Activated CD8-positive, alpha-beta T cell treated with anti-CD3 and anti-CD28 coated beads, Interleukin-2, amount 10 ng/mL, durations not matched to agents 7 days and 5 days (primary cell): ENCODE data around the gene TMEM217. TPM values are rescaled to one million over a fixed set of nuclear protein-coding genes. Genes with fewer than 3 reads are reported as not detected.

Experiments
- ATAC-seq: fragments of 150-1000 bp; cut with Tn5 transposase; one replicate; pipeline ENCODE4 v1.10.0; 2021; ENCODE audit warnings: moderate library complexity
- CTCF ChIA-PET: fragments of 350-600 bp; sonication (Branson Sonifier 250); formaldehyde crosslinking; loops from one replicate; lab custom pipeline; 2021; ENCODE audit warnings: antibody characterized with exemption; lab: Charles Lee
- POLR2A ChIA-PET: fragments of 350-600 bp; sonication (Branson Sonifier 250); formaldehyde crosslinking; loops from one replicate; lab custom pipeline; 2021; ENCODE audit warnings: antibody characterized with exemption; lab: Charles Lee
- DNase-seq: peaks from one replicate; pipeline ENCODE4 v3.0.0-alpha.2; 2020
- H3K27ac Mint-ChIP-seq: one replicate; pipeline ENCODE4 v1.8.0; 2021; ENCODE audit warnings: mild to moderate bottlenecking, mixed read lengths
- H3K27me3 Mint-ChIP-seq: one replicate; pipeline ENCODE4 v1.8.0; 2021; ENCODE audit warnings: low read depth, mixed read lengths
- H3K36me3 Mint-ChIP-seq: one replicate; pipeline ENCODE4 v1.8.0; 2021; ENCODE audit warnings: low read depth, mixed read lengths
- H3K4me1 Mint-ChIP-seq: one replicate; pipeline ENCODE4 v1.8.0; 2021; ENCODE audit warnings: low read depth, mixed read lengths
- H3K4me3 Mint-ChIP-seq: one replicate; pipeline ENCODE4 v1.8.0; 2021; ENCODE audit warnings: mild to moderate bottlenecking, mixed read lengths
- H3K9me3 Mint-ChIP-seq: one replicate; pipeline ENCODE4 v1.8.0; 2022; ENCODE audit warnings: mixed read lengths; ENCODE audit not compliant: insufficient read depth
- total RNA-seq, 2 experiments: library from RNA; stranded (reverse); gene quantifications; one replicate each; pipeline ENCODE4 v1.2.3, GENCODE V29; 2021

Gene TMEM217
- total RNA-seq, 2 experiments from 2014 or later, result 3.1 to 3.2 TPM

DNA sequence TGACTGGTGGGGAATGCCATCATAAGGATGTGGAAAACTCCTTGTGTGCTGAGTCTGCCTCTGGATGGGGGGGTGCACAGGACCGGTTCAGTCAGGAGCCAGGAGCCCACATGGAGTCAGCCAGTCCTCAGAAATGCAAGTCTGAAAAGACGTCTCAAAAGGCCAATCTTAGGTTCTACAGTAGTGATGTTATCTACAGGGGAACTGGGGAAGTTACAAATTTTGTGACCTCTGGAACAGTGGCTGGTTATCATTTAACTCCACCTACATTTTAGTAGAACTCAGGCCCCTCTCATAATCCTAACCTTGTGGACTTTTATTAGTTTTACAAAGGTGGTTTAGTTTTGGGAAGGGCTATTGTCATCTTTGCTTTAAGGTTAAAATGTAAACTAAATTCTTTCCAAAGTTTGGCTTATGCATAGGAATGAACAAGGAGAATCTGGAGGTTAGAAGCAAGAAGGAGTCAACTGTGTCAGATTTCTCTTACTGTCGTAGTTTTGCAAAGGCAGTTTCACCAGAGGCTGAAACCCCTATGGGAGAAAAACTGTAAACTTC, 14.1 kb downstream of the TMEM217 start:
- DNase-seq (no peak), ATAC-seq (no peak)
- Mint-ChIP-seq H3K36me3 (peaks cover 2% of the 10 kb centered on the region), H3K4me1 (peaks cover 26% of the 10 kb centered on the region), H3K27ac (no peak overlapping the region), H3K27me3 (peaks cover 3% of the 10 kb centered on the region), H3K9me3 (no peaks in the 10 kb centered on the region), H3K4me3 (no peak overlapping the region)
- ChIA-PET POLR2A (interaction anchor here (0.6 kb wide), 1 partner anchor 699 kb away, joined by 3 read pairs; no protein-coding TSS in a partner anchor), CTCF (no interaction called here)

DNA sequence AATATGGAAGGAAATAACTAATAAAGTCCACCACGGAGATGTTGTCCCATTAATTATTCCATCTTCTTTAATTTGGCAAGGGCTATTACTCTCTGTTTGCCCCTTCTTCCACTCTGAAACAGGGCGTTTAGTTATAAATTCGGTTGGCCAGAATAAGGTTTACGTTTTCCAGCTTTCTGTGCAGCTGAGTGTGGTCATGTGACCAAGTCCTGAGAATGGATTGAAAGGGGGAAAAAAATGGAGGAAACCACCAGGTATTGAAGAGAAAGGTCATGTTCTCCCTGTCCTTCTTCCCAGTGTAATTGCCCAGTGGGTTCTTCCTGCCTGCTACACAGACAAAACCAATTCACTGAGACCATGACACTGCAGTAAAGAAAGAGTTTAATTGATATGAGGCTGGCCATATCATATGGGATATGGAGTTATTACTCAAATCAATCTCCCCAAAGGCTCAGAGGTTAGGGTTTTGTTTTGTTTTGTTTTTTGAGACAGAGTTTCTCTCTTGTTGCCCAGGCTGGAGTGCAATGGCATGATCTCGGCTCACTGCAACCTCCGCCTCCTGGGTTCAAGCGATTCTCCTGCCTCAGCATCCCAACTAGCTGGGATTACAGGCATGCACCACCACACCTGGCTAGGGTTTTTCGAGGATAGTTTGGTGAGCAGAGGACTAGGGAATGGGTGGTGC, 14.7 kb downstream of the TMEM217 start:
- Mint-ChIP-seq H3K9me3 (no peaks in the 10 kb centered on the region), H3K27me3 (peaks cover 1% of the 10 kb centered on the region), H3K4me3 (no peak overlapping the region), H3K4me1 (peaks cover 29% of the 10 kb centered on the region), H3K27ac (no peak overlapping the region), H3K36me3 (peaks cover 2% of the 10 kb centered on the region)
- ChIA-PET CTCF (no interaction called here), POLR2A (interaction anchor here (0.6 to 1.9 kb wide), 2 partner anchors 14 to 37 kb away, joined by 5 to 8 read pairs; partner anchors contain the start of genes TBC1D22B and TMEM217)
- ATAC-seq (no peak), DNase-seq (no peak)

DNA sequence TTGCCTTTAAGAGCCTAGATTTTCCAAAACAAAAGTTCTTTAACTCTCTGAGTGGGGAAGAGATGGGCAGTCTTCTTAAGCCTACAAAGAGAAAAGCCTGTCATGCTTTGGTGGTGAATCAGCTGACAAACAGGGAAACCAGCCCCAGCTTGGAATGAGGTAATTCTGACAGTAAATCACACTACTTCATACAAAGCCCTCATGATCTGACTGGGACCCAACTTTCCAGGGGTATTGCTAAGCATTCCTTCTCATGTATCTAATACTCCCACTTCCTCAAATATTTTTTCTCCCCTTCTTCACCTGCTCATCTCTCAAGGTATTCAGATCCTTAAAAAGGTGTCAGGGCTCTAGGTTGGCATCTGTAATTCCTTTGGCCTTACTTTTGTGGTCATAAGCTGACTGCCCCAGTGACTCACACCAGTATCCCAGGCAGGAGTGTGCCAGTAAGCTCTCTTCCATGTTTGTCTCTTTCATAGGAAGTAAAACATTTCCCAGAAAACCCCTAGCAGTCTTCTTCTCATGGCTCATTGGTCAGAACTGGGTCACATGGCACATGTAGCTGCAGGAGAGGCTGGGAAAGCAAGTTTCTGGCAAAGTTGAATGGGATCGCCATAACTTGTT, 15.4 kb downstream of the TMEM217 start:
- Mint-ChIP-seq H3K9me3 (no peaks in the 10 kb centered on the region), H3K36me3 (peaks cover 2% of the 10 kb centered on the region), H3K4me3 (no peak overlapping the region), H3K27me3 (no peaks in the 10 kb centered on the region), H3K4me1 (peaks cover 31% of the 10 kb centered on the region), H3K27ac (no peak overlapping the region)
- DNase-seq (no peak), ATAC-seq (no peak)
- ChIA-PET CTCF (interaction anchor here (1.4 kb wide), 1 partner anchor 17 kb away, joined by 3 read pairs; no protein-coding TSS in a partner anchor), POLR2A (interaction anchor here (0.6 to 1.9 kb wide), 2 partner anchors 15 to 38 kb away, joined by 5 to 8 read pairs; partner anchors contain the start of genes TBC1D22B and TMEM217)

DNA sequence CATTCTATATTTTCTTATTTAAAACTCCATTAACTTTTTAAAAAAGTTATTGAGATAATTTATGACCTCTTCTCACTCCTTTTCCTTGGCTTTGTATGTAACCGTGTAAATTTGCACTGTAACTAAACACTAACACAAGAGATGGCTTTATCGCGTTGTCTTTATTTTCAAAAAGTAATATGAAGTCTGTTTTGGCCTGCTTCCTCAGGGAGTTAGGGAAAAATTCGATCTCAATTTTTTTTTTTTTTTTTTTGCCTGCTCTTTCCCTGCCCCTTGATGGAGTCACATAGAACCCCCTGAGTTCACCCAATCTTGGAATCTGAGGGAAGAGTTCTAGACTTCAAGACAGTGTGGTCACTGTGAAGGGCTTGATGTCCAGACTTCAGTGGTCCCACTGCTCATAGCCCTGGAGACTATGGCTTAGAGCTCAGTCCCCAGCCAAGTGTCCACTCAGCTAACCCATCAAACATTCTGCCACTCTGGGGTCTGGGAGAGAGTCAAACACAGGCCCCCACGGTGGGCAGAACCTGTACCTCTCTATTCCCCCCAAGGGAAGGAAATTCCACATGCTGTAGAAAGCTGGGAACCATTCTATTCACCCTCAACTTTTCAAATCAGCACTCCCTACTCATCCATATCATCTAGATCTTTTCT, 16.0 kb downstream of the TMEM217 start:
- Mint-ChIP-seq H3K36me3 (peaks cover 2% of the 10 kb centered on the region), H3K27me3 (no peaks in the 10 kb centered on the region), H3K27ac (no peak overlapping the region), H3K4me3 (no peak overlapping the region), H3K4me1 (peaks cover 35% of the 10 kb centered on the region), H3K9me3 (no peaks in the 10 kb centered on the region)
- ChIA-PET POLR2A (interaction anchor here (1.9 kb wide), 1 partner anchor 16 kb away, joined by 8 read pairs; the partner anchor contains the start of genes TBC1D22B and TMEM217), CTCF (interaction anchor here (1.4 kb wide), 1 partner anchor 16 kb away, joined by 3 read pairs; no protein-coding TSS in a partner anchor)
- no peak for ATAC-seq
- DNase-seq, result no peak

DNA sequence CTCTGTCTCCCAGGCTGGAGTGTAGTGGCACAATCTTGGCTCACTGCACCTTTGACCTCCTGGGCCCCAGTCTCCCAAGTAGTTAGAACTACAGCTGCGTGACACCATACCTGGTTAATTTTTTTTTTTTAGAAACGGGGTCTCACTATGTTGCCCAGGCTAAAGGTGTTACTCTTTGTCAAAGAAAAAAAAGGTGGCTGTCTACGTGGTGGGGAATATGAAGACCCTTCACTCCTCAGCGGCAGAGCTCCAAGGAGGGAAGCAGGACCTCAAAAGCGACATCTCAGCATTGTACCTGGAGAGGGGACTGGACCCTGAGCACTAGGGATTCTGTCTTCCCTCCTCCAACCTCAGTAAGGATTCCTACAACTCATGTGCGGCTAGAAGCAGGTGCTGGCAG, 16.8 kb downstream of the TMEM217 start:
- Mint-ChIP-seq H3K4me1 (peaks cover 33% of the 10 kb centered on the region), H3K36me3 (peaks cover 2% of the 10 kb centered on the region), H3K27ac (no peak overlapping the region), H3K27me3 (no peaks in the 10 kb centered on the region), H3K4me3 (no peak overlapping the region), H3K9me3 (no peaks in the 10 kb centered on the region)
- DNase-seq, result no peak
- ChIA-PET CTCF (interaction anchor here (1.4 kb wide), 1 partner anchor 15 kb away, joined by 3 read pairs; no protein-coding TSS in a partner anchor), POLR2A (no interaction called here)
- no peak for ATAC-seq

DNA sequence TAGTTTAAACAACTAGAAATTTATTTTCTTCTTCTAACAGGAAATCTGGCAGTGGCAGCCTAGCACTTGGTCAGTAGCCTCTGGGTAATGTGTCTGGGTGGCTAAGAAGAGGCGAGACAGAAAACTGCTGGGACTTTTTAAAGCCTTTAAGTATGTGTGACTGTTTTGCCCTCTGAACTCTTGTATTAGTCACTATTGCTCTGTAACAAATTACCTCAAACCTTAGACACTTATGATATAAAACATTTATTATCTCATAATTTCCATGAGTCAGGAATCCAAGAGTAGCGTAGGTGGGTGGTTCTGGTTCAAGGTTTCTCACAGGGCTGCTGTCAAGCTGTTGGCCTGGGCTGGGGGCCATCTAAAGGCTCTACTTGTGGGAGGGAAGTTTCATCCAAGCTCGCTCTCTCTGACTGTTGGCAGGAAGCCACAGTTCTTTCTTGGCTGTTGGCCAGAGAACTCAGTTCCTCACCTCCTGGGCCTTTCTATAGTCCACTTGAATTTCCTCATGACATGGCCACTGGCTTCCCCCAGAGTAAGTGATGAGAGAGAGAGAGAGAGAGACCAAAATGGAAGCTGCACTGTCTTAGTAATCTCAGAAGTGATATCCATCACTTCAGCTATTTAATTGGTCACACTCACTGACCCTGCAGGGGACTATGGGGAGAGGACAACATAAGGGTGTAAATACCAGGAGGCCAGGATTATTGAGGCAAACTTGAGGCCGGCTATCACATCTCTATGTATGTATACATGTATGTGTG, 17.8 kb downstream of the TMEM217 start:
- peak overlapping the region; percentile 69 for H3K27ac Mint-ChIP-seq
- H3K36me3 Mint-ChIP-seq, result peaks cover 2% of the 10 kb centered on the region
- POLR2A ChIA-PET, result interaction anchor here (0.7 kb wide), 1 partner anchor 17 kb away, joined by 3 read pairs; the partner anchor contains the start of gene TBC1D22B
- H3K27me3 Mint-ChIP-seq, result no peaks in the 10 kb centered on the region
- CTCF ChIA-PET, result interaction anchor here (1.1 to 1.6 kb wide), 4 partner anchors 17 to 222 kb away, joined by 3 to 8 read pairs (median 4); partner anchors contain the start of gene TBC1D22B
- H3K4me1 Mint-ChIP-seq, result peaks cover 33% of the 10 kb centered on the region
- no peaks in the 10 kb centered on the region for H3K9me3 Mint-ChIP-seq
- DNase-seq (peak; percentile 59), ATAC-seq (peak; percentile 79)
- no peak overlapping the region for H3K4me3 Mint-ChIP-seq

DNA sequence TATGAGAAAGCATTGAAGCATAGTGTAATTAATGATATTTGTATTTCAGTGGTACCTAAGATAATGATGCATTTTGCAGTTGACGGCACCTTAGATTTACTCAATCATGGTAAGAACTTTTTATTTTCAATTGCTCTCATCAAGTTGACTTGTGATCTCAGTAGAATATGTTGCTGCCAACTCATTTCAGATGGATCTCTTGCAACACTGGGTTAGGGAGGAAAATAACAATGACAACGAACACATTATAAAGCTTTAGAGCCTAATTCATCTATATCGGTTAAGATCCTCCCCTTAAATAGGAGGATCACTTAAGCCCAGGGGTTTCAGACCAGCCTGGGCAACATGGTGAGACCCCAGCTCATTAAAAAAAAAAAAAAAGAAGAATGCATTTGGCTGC, 18.4 kb downstream of the TMEM217 start:
- Mint-ChIP-seq H3K36me3 (peaks cover 2% of the 10 kb centered on the region), H3K9me3 (no peaks in the 10 kb centered on the region), H3K27me3 (no peaks in the 10 kb centered on the region), H3K4me3 (no peak overlapping the region), H3K4me1 (peaks cover 33% of the 10 kb centered on the region), H3K27ac (no peak overlapping the region)
- ATAC-seq (no peak), DNase-seq (no peak)
- ChIA-PET CTCF (interaction anchor here (1.1 to 1.6 kb wide), 4 partner anchors 18 to 222 kb away, joined by 3 to 8 read pairs (median 4); partner anchors contain the start of gene TBC1D22B), POLR2A (no interaction called here)

DNA sequence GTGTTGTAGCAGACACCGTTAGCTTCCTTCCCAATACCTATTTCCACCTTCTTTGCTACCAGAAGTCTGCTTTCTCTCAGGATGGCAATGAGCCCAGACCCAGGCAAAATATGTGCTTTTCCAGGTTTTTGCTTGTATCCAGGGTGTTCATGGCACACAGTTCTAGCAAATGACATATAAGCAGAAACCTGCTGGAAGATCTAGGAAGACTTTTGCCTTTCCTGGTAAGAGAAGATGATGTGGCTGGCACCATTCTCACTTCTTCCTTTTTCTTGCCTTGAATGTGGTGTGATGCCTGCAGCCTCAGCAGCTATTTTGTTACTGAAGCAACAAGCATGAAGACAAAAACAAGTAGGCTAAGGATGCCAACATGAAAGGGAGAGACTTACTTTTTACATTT, 19.6 kb downstream of the TMEM217 start:
- ChIA-PET CTCF (interaction anchor here (1.0 to 1.4 kb wide), 4 partner anchors 19 to 209 kb away, joined by 3 to 4 read pairs (median 4); no protein-coding TSS in a partner anchor), POLR2A (interaction anchor here (1.0 kb wide), 1 partner anchor 8 kb away, joined by 3 read pairs; no protein-coding TSS in a partner anchor)
- H3K4me1 Mint-ChIP-seq, result peaks cover 31% of the 10 kb centered on the region
- peaks cover 2% of the 10 kb centered on the region for H3K36me3 Mint-ChIP-seq
- ATAC-seq (no peak), DNase-seq (no peak)
- H3K27me3 Mint-ChIP-seq, result no peaks in the 10 kb centered on the region
- no peak overlapping the region for H3K27ac Mint-ChIP-seq
- H3K4me3 Mint-ChIP-seq, result no peak overlapping the region
- H3K9me3 Mint-ChIP-seq, result no peaks in the 10 kb centered on the region

DNA sequence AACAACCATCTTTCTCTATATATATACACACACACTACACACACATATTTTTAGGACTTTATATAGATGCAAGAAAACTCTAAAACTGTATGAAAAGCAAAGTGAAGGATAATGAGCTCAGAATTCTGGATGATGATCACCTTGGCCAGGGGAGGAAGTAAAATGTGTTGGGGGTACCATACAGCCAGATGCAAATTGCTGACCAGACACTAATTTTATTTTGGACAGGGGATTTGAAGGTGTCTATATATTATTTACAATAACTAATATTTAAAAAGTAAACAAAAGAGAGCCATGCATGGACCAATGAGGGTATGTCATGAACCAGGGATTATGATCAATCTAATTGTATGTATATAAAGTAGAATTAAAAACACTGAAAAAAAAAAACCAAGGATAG, 20.2 kb downstream of the TMEM217 start:
- ATAC-seq (no peak), DNase-seq (no peak)
- CTCF ChIA-PET, result interaction anchor here (0.9 to 1.4 kb wide), 5 partner anchors 18 to 220 kb away, joined by 3 to 4 read pairs (median 3); no protein-coding TSS in a partner anchor
- POLR2A ChIA-PET, result interaction anchor here (1.0 kb wide), 1 partner anchor 9 kb away, joined by 3 read pairs; no protein-coding TSS in a partner anchor
- Mint-ChIP-seq H3K27ac (no peak overlapping the region), H3K27me3 (no peaks in the 10 kb centered on the region), H3K9me3 (no peaks in the 10 kb centered on the region), H3K4me3 (no peak overlapping the region), H3K4me1 (peaks cover 30% of the 10 kb centered on the region), H3K36me3 (peaks cover 2% of the 10 kb centered on the region)

DNA sequence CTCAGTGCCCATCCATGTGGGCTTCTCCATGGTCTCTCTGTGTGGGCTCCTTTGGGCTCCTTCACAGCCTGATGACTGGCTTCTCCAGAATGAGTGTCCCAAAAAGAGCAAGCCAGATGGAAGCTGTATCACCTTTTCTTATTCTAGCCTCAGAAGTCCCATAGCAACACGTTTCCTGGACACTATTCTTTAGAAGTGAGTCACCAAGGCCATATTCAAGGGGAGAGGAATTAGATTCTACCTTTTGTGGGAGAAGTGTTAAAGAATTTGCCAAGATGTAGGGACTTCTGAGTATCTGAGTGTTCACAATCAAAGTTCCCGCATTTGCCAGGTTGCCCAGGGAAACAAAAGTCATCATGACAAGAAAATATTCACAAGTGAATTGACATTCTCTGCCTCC, 21.0 kb downstream of the TMEM217 start:
- H3K4me3 Mint-ChIP-seq, result no peak overlapping the region
- no peak for DNase-seq
- H3K36me3 Mint-ChIP-seq, result peaks cover 2% of the 10 kb centered on the region
- CTCF ChIA-PET, result interaction anchor here (0.9 to 1.3 kb wide), 3 partner anchors 77 to 219 kb away, joined by 3 to 4 read pairs (median 3); no protein-coding TSS in a partner anchor
- no peaks in the 10 kb centered on the region for H3K9me3 Mint-ChIP-seq
- ATAC-seq, result no peak
- H3K4me1 Mint-ChIP-seq, result peaks cover 24% of the 10 kb centered on the region
- POLR2A ChIA-PET, result no interaction called here
- H3K27me3 Mint-ChIP-seq, result no peaks in the 10 kb centered on the region
- no peak overlapping the region for H3K27ac Mint-ChIP-seq
